GM23338 (cell line): ENCODE results near the gene YLPM1. TPM values are rescaled to one million over a fixed set of nuclear protein-coding genes. Genes with fewer than 3 reads are reported as not detected.
A peak's percentile ranks its signal among the peaks of the same experiment; 100 is the strongest.

Source experiments
- ATAC-seq: fragments of 200-7000 bp; cut with Tn5 transposase; 3 replicates; pipeline ENCODE4 v1.9.1; 2020
- DNase-seq: peaks from one replicate; pipeline ENCODE4 v3.0.0-alpha.2; 2015; ENCODE audit warnings: low spot score
- H2AFZ ChIP-seq: fragments of 200-600 bp; sonication (generic); 2 replicates; pipeline ENCODE4 v1.8.0; 2016; ENCODE audit warnings: antibody characterized with exemption, mild to moderate bottlenecking, moderate library complexity
- H3F3A ChIP-seq: fragments of 200-600 bp; sonication (generic); replicated peaks from 2 replicates; pipeline ENCODE4 v1.8.0; 2017; ENCODE audit warnings: antibody characterized with exemption, mixed run types, low read depth
- H3K27ac ChIP-seq: fragments of 200-600 bp; sonication (generic); 2 replicates; pipeline ENCODE4 v1.6.1; 2016; ENCODE audit warnings: low read depth
- H3K27me3 ChIP-seq: fragments of 200-600 bp; sonication (generic); 2 replicates; pipeline ENCODE4 v1.8.0; 2016; ENCODE audit warnings: mild to moderate bottlenecking, mixed run types, moderate library complexity; ENCODE audit not compliant: insufficient read depth
- H3K36me3 ChIP-seq: fragments of 200-600 bp; sonication (generic); 2 replicates; pipeline ENCODE4 v1.8.0; 2016; ENCODE audit warnings: mild to moderate bottlenecking; ENCODE audit not compliant: insufficient read depth
- H3K4me1 ChIP-seq: fragments of 200-600 bp; sonication (generic); 2 replicates; pipeline ENCODE4 v1.8.0; 2016; ENCODE audit warnings: mild to moderate bottlenecking, moderate library complexity; ENCODE audit not compliant: insufficient read depth
- H3K4me2 ChIP-seq: fragments of 200-600 bp; sonication (generic); 2 replicates; pipeline ENCODE4 v1.7.1; 2017; ENCODE audit warnings: mixed run types
- H3K4me3 ChIP-seq: fragments of 200-600 bp; sonication (generic); 2 replicates; pipeline ENCODE4 v1.6.1; 2016; ENCODE audit warnings: mixed run types
- H3K79me2 ChIP-seq: fragments of 200-600 bp; sonication (generic); replicated peaks from 2 replicates; pipeline ENCODE4 v1.8.0; 2017; ENCODE audit warnings: mild to moderate bottlenecking; ENCODE audit not compliant: insufficient read depth
- H3K9me2 ChIP-seq: fragments of 200-600 bp; sonication (generic); 2 replicates; pipeline ENCODE4 v1.8.0; 2017; ENCODE audit not compliant: insufficient read depth
- H4K20me1 ChIP-seq: fragments of 200-600 bp; sonication (generic); replicated peaks from 2 replicates; pipeline ENCODE4 v1.8.0; 2017; ENCODE audit warnings: mild to moderate bottlenecking; ENCODE audit not compliant: insufficient read depth
- H3K27ac Mint-ChIP-seq: 2 replicates; pipeline ENCODE4 v1.8.0; 2020; ENCODE audit warnings: inconsistent platforms, mild to moderate bottlenecking, moderate library complexity, mixed read lengths
- H3K27me3 Mint-ChIP-seq: 3 replicates; pipeline ENCODE4 v1.8.0; 2022; ENCODE audit warnings: low read depth, mild to moderate bottlenecking, moderate library complexity, mixed read lengths, inconsistent platforms; ENCODE audit not compliant: insufficient read depth, poor library complexity
- H3K36me3 Mint-ChIP-seq: 3 replicates; pipeline ENCODE4 v1.8.0; 2021; ENCODE audit warnings: low read depth, mild to moderate bottlenecking, inconsistent platforms, moderate library complexity, mixed read lengths
- H3K4me1 Mint-ChIP-seq: 3 replicates; pipeline ENCODE4 v1.8.0; 2020; ENCODE audit warnings: mild to moderate bottlenecking, inconsistent platforms, mixed read lengths
- H3K4me3 Mint-ChIP-seq: 3 replicates; pipeline ENCODE4 v1.8.0; 2021; ENCODE audit warnings: moderate library complexity, mild to moderate bottlenecking, inconsistent platforms, mixed read lengths
- H3K9me3 Mint-ChIP-seq: 3 replicates; pipeline ENCODE4 v1.8.0; 2020; ENCODE audit warnings: moderate library complexity, mild to moderate bottlenecking, inconsistent platforms, mixed read lengths
- CREB1 ChIP-seq: fragments of 250-450 bp; sonication (Bioruptor Pico); IDR thresholded peaks from 2 replicates; pipeline ENCODE4 v1.5.0; 2020; ENCODE audit warnings: low read depth, mild to moderate bottlenecking, moderate library complexity
- EZH2 ChIP-seq: fragments of 200-600 bp; sonication (generic); IDR thresholded peaks from one replicate; pipeline ENCODE4 v1.8.0; 2017; ENCODE audit warnings: antibody characterized with exemption, mild to moderate bottlenecking, low read depth; ENCODE audit not compliant: unreplicated experiment
- EZH2phosphoT487 ChIP-seq: fragments of 200-600 bp; sonication (generic); IDR thresholded peaks from one replicate; pipeline ENCODE4 v1.8.1; 2018; ENCODE audit warnings: antibody characterized with exemption; ENCODE audit not compliant: unreplicated experiment
- JUNB ChIP-seq: IDR thresholded peaks from one replicate; pipeline ENCODE4 v1.6.1; 2016; ENCODE audit warnings: antibody characterized with exemption; ENCODE audit not compliant: unreplicated experiment
- NANOG ChIP-seq: IDR thresholded peaks from 2 replicates; pipeline ENCODE4 v1.6.1; 2016; ENCODE audit warnings: antibody characterized with exemption, borderline replicate concordance
- POLR2AphosphoS5 ChIP-seq: IDR thresholded peaks from 2 replicates; pipeline ENCODE4 v1.6.1; 2016; ENCODE audit warnings: antibody characterized with exemption, low read depth
- STAT1 ChIP-seq: IDR thresholded peaks from one replicate; pipeline ENCODE4 v1.6.1; 2016; ENCODE audit warnings: antibody characterized with exemption; ENCODE audit not compliant: unreplicated experiment
- ZNF114 ChIP-seq: fragments of 250-450 bp; sonication (Bioruptor Pico); IDR thresholded peaks from 2 replicates; pipeline ENCODE4 v1.5.0; 2020; ENCODE audit warnings: mild to moderate bottlenecking, moderate library complexity
- ZNF331 ChIP-seq: fragments of 250-450 bp; sonication (Bioruptor Pico); IDR thresholded peaks from 2 replicates; pipeline ENCODE4 v1.5.0; 2020; ENCODE audit warnings: low read depth, mild to moderate bottlenecking, moderate library complexity
- polyA plus RNA-seq: library from polyadenylated mRNA; unstranded; fragments of >200 nt; fragmentation: Nextera tagmentation; extraction: Ambion mirVana; gene quantifications from 2 replicates; pipeline ENCODE4 v1.2.1, GENCODE V29; 2016
- total RNA-seq: library from RNA; depleted of rRNA; stranded (reverse); fragments of >200 nt; shearing (Covaris generic); gene quantifications from 2 replicates; pipeline ENCODE4 v1.2.3, GENCODE V29; 2014
- TF ChIP-seq, protein P1 (sequence below): IDR thresholded peaks from 2 replicates; pipeline ENCODE4 v1.6.1; 2016; ENCODE audit warnings: antibody characterized with exemption
- TF ChIP-seq, protein P2 (sequence below), 2 experiments: fragments of 200-600 bp in 1 of 2; sonication (generic) in 1 of 2; conservative IDR thresholded peaks; 2 replicates each; pipeline versions ENCODE4 v1.5.1 to v1.6.1; 2016 to 2017; ENCODE audit warnings: antibody characterized with exemption in 2 of 2, low read depth in 2 of 2, mild to moderate bottlenecking in 2 of 2, moderate library complexity in 1 of 2
- TF ChIP-seq, protein P3 (sequence below): IDR thresholded peaks from one replicate; pipeline ENCODE4 v1.6.1; 2018; ENCODE audit warnings: antibody characterized with exemption; ENCODE audit not compliant: unreplicated experiment
- TF ChIP-seq, protein P4 (sequence below): fragments of 250-450 bp; sonication (Bioruptor Pico); IDR thresholded peaks from 2 replicates; pipeline ENCODE4 v1.5.0; 2020; ENCODE audit warnings: mild to moderate bottlenecking, moderate library complexity

YLPM1 gene
- total and polyA plus RNA-seq, 2 experiments from 2014 or later: 39.2 to 58.4 TPM

DNA sequence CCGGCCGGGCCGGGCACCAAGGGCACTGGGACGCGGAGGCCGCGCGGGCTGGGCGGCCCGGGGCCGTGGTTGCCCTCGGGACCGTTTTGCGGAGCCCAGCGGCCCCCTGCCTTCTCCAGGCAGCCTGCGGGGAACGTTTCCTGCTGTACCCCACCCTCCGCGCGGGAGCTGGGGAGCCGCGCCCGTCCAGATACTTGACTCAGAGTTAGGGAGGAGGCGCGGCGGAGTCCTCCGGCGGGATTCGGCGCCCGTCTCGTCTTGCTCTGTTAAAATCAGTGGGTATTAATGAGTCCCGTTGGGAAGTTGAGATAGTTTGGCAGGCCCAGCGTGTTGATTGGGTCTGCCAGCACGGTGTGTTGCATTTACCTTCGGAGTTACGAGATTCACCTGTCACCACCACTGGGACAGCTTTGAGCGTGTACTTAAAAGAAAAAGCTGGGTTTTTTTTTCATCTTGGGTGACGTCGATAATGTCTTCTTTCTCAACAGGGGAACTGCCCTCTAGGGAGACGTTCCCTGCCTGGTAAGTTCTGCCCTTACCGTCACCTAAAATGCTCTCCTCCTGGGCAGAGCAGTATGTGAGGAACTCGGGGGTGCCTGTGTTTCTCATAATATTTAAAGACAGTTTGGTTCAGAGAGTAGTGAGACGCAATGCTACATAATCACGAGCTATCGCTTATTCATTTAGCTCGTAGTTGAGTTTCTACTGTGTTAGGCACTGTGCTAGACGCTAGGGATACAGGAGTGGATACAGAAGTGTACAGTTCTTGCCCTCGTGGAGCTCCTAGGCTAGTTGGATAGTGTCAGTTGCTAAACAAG, 119.2 kb downstream of the YLPM1 start:
- Histone ChIP-seq H3K36me3 (0 out of 2 replicates have a peak, but pooled peaks cover 3% of the 10 kb centered on the region), H3K79me2 (peaks cover 50% of the 10 kb centered on the region), H3K27ac (0 out of 2 replicates have a peak overlapping the region, but pooled peaks have one; percentile 50), H3K9me2 (no peaks in the 10 kb centered on the region), H2AFZ (peak overlapping the region; percentile 57; the same call in 1 of the 2 replicates), H3K27me3 (no peaks in the 10 kb centered on the region), H3K4me1 (peaks cover 53% of the 10 kb centered on the region), H3K4me3 (peak overlapping the region; percentile 97), H3K4me2 (peak overlapping the region; percentile 98), H3F3A (no peaks in the 10 kb centered on the region), H4K20me1 (peaks cover 28% of the 10 kb centered on the region)
- no peaks in the 10 kb centered on the region for H3K9me3 Mint-ChIP-seq
- H3K27ac Mint-ChIP-seq: peak overlapping the region; percentile 96
- H3K4me3 Mint-ChIP-seq: peak overlapping the region; percentile 100
- ATAC-seq (peak; percentile 21), DNase-seq (peak; percentile 65)
- peaks cover 54% of the 10 kb centered on the region for H3K4me1 Mint-ChIP-seq
- no peak for TF ChIP-seq ZNF331 (CRISPR knock-in tag)
- TF ChIP-seq NANOG: no peak
- TF ChIP-seq, protein P1, sequence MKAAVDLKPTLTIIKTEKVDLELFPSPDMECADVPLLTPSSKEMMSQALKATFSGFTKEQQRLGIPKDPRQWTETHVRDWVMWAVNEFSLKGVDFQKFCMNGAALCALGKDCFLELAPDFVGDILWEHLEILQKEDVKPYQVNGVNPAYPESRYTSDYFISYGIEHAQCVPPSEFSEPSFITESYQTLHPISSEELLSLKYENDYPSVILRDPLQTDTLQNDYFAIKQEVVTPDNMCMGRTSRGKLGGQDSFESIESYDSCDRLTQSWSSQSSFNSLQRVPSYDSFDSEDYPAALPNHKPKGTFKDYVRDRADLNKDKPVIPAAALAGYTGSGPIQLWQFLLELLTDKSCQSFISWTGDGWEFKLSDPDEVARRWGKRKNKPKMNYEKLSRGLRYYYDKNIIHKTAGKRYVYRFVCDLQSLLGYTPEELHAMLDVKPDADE: no peak
- TF ChIP-seq, protein P2, sequence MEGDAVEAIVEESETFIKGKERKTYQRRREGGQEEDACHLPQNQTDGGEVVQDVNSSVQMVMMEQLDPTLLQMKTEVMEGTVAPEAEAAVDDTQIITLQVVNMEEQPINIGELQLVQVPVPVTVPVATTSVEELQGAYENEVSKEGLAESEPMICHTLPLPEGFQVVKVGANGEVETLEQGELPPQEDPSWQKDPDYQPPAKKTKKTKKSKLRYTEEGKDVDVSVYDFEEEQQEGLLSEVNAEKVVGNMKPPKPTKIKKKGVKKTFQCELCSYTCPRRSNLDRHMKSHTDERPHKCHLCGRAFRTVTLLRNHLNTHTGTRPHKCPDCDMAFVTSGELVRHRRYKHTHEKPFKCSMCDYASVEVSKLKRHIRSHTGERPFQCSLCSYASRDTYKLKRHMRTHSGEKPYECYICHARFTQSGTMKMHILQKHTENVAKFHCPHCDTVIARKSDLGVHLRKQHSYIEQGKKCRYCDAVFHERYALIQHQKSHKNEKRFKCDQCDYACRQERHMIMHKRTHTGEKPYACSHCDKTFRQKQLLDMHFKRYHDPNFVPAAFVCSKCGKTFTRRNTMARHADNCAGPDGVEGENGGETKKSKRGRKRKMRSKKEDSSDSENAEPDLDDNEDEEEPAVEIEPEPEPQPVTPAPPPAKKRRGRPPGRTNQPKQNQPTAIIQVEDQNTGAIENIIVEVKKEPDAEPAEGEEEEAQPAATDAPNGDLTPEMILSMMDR (conservative IDR thresholded peaks at IDR 0.05; ENCODE audit: low read depth in 2 of 2): no peak
- TF ChIP-seq, protein P3, sequence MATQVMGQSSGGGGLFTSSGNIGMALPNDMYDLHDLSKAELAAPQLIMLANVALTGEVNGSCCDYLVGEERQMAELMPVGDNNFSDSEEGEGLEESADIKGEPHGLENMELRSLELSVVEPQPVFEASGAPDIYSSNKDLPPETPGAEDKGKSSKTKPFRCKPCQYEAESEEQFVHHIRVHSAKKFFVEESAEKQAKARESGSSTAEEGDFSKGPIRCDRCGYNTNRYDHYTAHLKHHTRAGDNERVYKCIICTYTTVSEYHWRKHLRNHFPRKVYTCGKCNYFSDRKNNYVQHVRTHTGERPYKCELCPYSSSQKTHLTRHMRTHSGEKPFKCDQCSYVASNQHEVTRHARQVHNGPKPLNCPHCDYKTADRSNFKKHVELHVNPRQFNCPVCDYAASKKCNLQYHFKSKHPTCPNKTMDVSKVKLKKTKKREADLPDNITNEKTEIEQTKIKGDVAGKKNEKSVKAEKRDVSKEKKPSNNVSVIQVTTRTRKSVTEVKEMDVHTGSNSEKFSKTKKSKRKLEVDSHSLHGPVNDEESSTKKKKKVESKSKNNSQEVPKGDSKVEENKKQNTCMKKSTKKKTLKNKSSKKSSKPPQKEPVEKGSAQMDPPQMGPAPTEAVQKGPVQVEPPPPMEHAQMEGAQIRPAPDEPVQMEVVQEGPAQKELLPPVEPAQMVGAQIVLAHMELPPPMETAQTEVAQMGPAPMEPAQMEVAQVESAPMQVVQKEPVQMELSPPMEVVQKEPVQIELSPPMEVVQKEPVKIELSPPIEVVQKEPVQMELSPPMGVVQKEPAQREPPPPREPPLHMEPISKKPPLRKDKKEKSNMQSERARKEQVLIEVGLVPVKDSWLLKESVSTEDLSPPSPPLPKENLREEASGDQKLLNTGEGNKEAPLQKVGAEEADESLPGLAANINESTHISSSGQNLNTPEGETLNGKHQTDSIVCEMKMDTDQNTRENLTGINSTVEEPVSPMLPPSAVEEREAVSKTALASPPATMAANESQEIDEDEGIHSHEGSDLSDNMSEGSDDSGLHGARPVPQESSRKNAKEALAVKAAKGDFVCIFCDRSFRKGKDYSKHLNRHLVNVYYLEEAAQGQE: no peak
- TF ChIP-seq EZH2phosphoT487: no peak
- no peak for TF ChIP-seq EZH2
- TF ChIP-seq, protein P4, sequence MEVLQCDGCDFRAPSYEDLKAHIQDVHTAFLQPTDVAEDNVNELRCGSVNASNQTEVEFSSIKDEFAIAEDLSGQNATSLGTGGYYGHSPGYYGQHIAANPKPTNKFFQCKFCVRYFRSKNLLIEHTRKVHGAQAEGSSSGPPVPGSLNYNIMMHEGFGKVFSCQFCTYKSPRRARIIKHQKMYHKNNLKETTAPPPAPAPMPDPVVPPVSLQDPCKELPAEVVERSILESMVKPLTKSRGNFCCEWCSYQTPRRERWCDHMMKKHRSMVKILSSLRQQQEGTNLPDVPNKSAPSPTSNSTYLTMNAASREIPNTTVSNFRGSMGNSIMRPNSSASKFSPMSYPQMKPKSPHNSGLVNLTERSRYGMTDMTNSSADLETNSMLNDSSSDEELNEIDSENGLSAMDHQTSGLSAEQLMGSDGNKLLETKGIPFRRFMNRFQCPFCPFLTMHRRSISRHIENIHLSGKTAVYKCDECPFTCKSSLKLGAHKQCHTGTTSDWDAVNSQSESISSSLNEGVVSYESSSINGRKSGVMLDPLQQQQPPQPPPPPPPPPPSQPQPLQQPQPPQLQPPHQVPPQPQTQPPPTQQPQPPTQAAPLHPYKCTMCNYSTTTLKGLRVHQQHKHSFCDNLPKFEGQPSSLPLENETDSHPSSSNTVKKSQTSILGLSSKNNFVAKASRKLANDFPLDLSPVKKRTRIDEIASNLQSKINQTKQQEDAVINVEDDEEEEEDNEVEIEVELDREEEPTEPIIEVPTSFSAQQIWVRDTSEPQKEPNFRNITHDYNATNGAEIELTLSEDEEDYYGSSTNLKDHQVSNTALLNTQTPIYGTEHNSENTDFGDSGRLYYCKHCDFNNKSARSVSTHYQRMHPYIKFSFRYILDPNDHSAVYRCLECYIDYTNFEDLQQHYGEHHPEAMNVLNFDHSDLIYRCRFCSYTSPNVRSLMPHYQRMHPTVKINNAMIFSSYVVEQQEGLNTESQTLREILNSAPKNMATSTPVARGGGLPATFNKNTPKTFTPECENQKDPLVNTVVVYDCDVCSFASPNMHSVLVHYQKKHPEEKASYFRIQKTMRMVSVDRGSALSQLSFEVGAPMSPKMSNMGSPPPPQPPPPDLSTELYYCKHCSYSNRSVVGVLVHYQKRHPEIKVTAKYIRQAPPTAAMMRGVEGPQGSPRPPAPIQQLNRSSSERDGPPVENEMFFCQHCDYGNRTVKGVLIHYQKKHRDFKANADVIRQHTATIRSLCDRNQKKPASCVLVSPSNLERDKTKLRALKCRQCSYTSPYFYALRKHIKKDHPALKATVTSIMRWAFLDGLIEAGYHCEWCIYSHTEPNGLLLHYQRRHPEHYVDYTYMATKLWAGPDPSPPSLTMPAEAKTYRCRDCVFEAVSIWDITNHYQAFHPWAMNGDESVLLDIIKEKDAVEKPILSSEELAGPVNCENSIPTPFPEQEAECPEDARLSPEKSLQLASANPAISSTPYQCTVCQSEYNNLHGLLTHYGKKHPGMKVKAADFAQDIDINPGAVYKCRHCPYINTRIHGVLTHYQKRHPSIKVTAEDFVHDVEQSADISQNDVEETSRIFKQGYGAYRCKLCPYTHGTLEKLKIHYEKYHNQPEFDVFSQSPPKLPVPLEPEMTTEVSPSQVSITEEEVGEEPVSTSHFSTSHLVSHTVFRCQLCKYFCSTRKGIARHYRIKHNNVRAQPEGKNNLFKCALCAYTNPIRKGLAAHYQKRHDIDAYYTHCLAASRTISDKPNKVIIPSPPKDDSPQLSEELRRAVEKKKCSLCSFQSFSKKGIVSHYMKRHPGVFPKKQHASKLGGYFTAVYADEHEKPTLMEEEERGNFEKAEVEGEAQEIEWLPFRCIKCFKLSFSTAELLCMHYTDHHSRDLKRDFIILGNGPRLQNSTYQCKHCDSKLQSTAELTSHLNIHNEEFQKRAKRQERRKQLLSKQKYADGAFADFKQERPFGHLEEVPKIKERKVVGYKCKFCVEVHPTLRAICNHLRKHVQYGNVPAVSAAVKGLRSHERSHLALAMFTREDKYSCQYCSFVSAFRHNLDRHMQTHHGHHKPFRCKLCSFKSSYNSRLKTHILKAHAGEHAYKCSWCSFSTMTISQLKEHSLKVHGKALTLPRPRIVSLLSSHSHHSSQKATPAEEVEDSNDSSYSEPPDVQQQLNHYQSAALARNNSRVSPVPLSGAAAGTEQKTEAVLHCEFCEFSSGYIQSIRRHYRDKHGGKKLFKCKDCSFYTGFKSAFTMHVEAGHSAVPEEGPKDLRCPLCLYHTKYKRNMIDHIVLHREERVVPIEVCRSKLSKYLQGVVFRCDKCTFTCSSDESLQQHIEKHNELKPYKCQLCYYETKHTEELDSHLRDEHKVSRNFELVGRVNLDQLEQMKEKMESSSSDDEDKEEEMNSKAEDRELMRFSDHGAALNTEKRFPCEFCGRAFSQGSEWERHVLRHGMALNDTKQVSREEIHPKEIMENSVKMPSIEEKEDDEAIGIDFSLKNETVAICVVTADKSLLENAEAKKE (CRISPR knock-in tag): no peak
- TF ChIP-seq CREB1: no peak
- TF ChIP-seq JUNB: no peak
- TF ChIP-seq STAT1: no peak
- TF ChIP-seq POLR2AphosphoS5: no peak
- no peak for TF ChIP-seq ZNF114 (CRISPR knock-in tag)
- peaks cover 8% of the 10 kb centered on the region; the same call in 2 of the 3 replicates for H3K36me3 Mint-ChIP-seq
- H3K27me3 Mint-ChIP-seq: peaks cover 10% of the 10 kb centered on the region
